ENCODE results near the gene SLC48A1. TPM values are rescaled to one million over a fixed set of nuclear protein-coding genes. Genes with fewer than 3 reads are reported as not detected.

Gene SLC48A1
- total and polyA plus RNA-seq, 2 experiments from 2014 or later, result 26.2 to 29.2 TPM

GRCh38 chr12:47736216-47736615 is 36.8 kb upstream of the SLC48A1 start:
- DNase-seq (ENCODE audit: low read depth in 1 of 2, low spot score in 1 of 2), result no peak
- H3K27ac ChIP-seq, result no peak overlapping the region

GRCh38 chr12:47736877-47737676 is 36.0 kb upstream of the SLC48A1 start:
- no peaks in the 10 kb centered on the region for H3K27me3 ChIP-seq
- no peaks in the 10 kb centered on the region for H3K36me3 ChIP-seq
- no peak for TF ChIP-seq CTCF (IDR thresholded peaks at IDR 0.05; ENCODE audit: low read depth, low read length)
- H3K9me3 ChIP-seq (ENCODE audit: low read depth), result no peaks in the 10 kb centered on the region
- H3K27ac ChIP-seq, result peak overlapping the region; percentile 72
- H3K4me3 ChIP-seq, result no peak overlapping the region
- H3K4me1 ChIP-seq (ENCODE audit: low read depth), result peaks cover 25% of the 10 kb centered on the region
- DNase-seq (ENCODE audit: low read depth in 1 of 2, low spot score in 1 of 2), result peak; percentile 51 to 86

More at GRCh38 chr12:47736216-47736615, 36.8 kb upstream of the SLC48A1 start:
- Histone ChIP-seq H3K27me3 (no peaks in the 10 kb centered on the region), H3K4me1 (ENCODE audit: low read depth) (peaks cover 20% of the 10 kb centered on the region), H3K9me3 (ENCODE audit: low read depth) (no peaks in the 10 kb centered on the region), H3K4me3 (no peak overlapping the region), H3K36me3 (no peaks in the 10 kb centered on the region)
- no peak for TF ChIP-seq CTCF (IDR thresholded peaks at IDR 0.05; ENCODE audit: low read depth, low read length)

DNA sequence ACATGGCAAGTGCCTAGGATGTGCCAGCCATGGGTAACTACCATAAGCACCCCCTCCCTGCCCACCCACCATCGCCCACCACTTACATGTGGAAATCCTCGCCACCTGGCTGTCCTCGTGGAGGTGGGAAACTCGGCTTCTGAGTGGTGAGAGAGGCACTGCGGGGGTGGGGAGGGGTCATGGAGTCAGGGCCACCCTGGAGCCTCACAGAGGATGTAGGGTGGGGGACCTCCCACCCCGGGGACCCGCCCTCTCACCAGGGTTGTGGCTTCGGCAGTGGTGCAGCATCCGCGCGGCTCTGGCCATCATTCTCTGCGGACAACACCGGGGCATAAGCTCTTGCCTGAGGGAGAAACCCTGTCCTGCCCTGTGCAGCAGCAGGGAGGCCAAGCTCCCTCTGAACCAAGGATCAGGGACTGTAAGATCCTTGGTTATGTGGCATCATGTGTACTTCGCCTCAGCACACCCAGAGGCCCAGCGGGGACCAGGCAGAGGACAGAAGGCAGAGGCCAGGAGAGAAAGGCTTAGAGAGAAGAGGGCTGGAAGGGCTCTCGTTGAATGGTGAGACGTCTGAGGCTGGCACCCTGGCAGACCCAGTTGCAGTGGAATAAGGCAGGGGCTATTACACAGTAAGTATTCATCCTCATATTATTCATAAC is 35.0 kb upstream of the SLC48A1 start:
- no peak for DNase-seq (ENCODE audit: low read depth in 1 of 2, low spot score in 1 of 2)
- no peak overlapping the region for H3K4me3 ChIP-seq
- H3K4me1 ChIP-seq (ENCODE audit: low read depth), result peaks cover 25% of the 10 kb centered on the region
- H3K27me3 ChIP-seq, result no peaks in the 10 kb centered on the region
- H3K36me3 ChIP-seq, result no peaks in the 10 kb centered on the region
- H3K27ac ChIP-seq, result no peak overlapping the region
- H3K9me3 ChIP-seq (ENCODE audit: low read depth), result no peaks in the 10 kb centered on the region
- TF ChIP-seq CTCF (IDR thresholded peaks at IDR 0.05; ENCODE audit: low read depth, low read length), result no peak

- Histone ChIP-seq H3K36me3 (no peaks in the 10 kb centered on the region), H3K9me3 (ENCODE audit: low read depth) (no peaks in the 10 kb centered on the region), H3K27me3 (no peaks in the 10 kb centered on the region), H3K4me3 (no peak overlapping the region), H3K27ac (no peak overlapping the region), H3K4me1 (ENCODE audit: low read depth) (peaks cover 25% of the 10 kb centered on the region)
- TF ChIP-seq CTCF (IDR thresholded peaks at IDR 0.05; ENCODE audit: low read depth, low read length), result no peak
- DNase-seq (ENCODE audit: low read depth in 1 of 2, low spot score in 1 of 2), result no peak
These were observed 33.7 kb upstream of the SLC48A1 start for GRCh38 chr12:47739297-47739696.

- no peaks in the 10 kb centered on the region for H3K9me3 ChIP-seq (ENCODE audit: low read depth)
- H3K27me3 ChIP-seq, result no peaks in the 10 kb centered on the region
- no peaks in the 10 kb centered on the region for H3K36me3 ChIP-seq
- no peak overlapping the region for H3K4me3 ChIP-seq
- no peak overlapping the region for H3K27ac ChIP-seq
- H3K4me1 ChIP-seq (ENCODE audit: low read depth), result peaks cover 19% of the 10 kb centered on the region
- no peak for DNase-seq (ENCODE audit: low read depth in 1 of 2, low spot score in 1 of 2)
- TF ChIP-seq CTCF (IDR thresholded peaks at IDR 0.05; ENCODE audit: low read depth, low read length), result no peak
These were observed 33.1 kb upstream of the SLC48A1 start for GRCh38 chr12:47739979-47740378.
